A549 (cell line): Measurements from ENCODE around the gene LRP4. TPM values are rescaled to one million over a fixed set of nuclear protein-coding genes. Genes with fewer than 3 reads are reported as not detected.

Experiments used
- ATAC-seq, 2 experiments: fragments of 200-7000 bp in 1 of 2; fragments of >200 bp in 1 of 2; cut with Nextera tagmentation in 1 of 2; cut with Tn5 transposase in 1 of 2; 3 replicates each; pipeline versions ENCODE4 v1.8.0 to v1.9.1; 2018 to 2020; ENCODE audit warnings: mild to moderate bottlenecking in 1 of 2, moderate library complexity in 1 of 2
- CTCF ChIA-PET: fragments of 300-600 bp; sonication (Branson Sonifier 250); formaldehyde crosslinking; extraction: SDS; loops from one replicate; lab custom pipeline; 2021; ENCODE audit warnings: antibody characterized with exemption, inconsistent platforms; lab: Yijun Ruan, JAX
- POLR2A ChIA-PET: fragments of 350-600 bp; formaldehyde crosslinking; extraction: SDS; loops from one replicate; lab custom pipeline; 2021; ENCODE audit warnings: antibody characterized with exemption, inconsistent platforms; lab: Yijun Ruan, JAX
- DNase-seq, 2 experiments: peaks; one replicate each; pipeline versions ENCODE4 v3.0.0 to v3.0.0-alpha.2; 2011 to 2016; ENCODE audit warnings: low read depth in 1 of 2, low spot score in 1 of 2
- FAIRE-seq: peaks from 2 replicates; lab custom pipeline; 2011; peaks lifted over from hg19 to GRCh38; lab: Jason Lieb, UNC
- H3K27ac ChIP-seq, 2 experiments: fragments of >200 bp; sonication (Bioruptor Twin); formaldehyde crosslinking; 3 replicates each; pipeline ENCODE4 v1.5.1; 2016 to 2017
- H3K4me1 ChIP-seq: fragments of >200 bp; sonication (Bioruptor Twin); formaldehyde crosslinking; 3 replicates; pipeline ENCODE4 v1.6.1; 2016
- H3K4me2 ChIP-seq: fragments of >200 bp; sonication (Bioruptor Twin); formaldehyde crosslinking; 3 replicates; pipeline ENCODE4 v1.6.1; 2016
- H3K4me3 ChIP-seq: fragments of >200 bp; sonication (Bioruptor Twin); formaldehyde crosslinking; 3 replicates; pipeline ENCODE4 v1.5.1; 2016
- H3K9me3 ChIP-seq: fragments of >200 bp; sonication (Bioruptor Twin); formaldehyde crosslinking; 3 replicates; pipeline ENCODE4 v1.6.1; 2016
- ATOH8 ChIP-seq: fragments of 250-450 bp; sonication (Bioruptor Pico); IDR thresholded peaks from 2 replicates; pipeline ENCODE4 v1.5.0; 2020; ENCODE audit warnings: low read depth, mild to moderate bottlenecking, moderate library complexity
- BHLHE40 ChIP-seq: IDR thresholded peaks from 2 replicates; pipeline ENCODE4 v1.6.1; 2012; ENCODE audit warnings: low read depth, low read length, inconsistent platforms
- CBX8 ChIP-seq: fragments of 200-600 bp; sonication (generic); IDR thresholded peaks from 2 replicates; pipeline ENCODE4 v1.6.1; 2016
- CHD4 ChIP-seq: fragments of 200-600 bp; sonication (generic); IDR thresholded peaks from 2 replicates; pipeline ENCODE4 v1.6.1; 2016; ENCODE audit warnings: antibody characterized with exemption, mild to moderate bottlenecking, borderline replicate concordance
- EP300 ChIP-seq, 2 experiments: fragments of >200 bp; sonication (Bioruptor Twin); formaldehyde crosslinking; IDR thresholded peaks; 2 replicates in 1 of 2; 3 replicates in 1 of 2; pipeline ENCODE4 v1.6.1; 2016 to 2017
- FOSB ChIP-seq: fragments of 250-450 bp; sonication (Bioruptor Pico); IDR thresholded peaks from 2 replicates; pipeline ENCODE4 v1.5.0; 2020; ENCODE audit warnings: mild to moderate bottlenecking, moderate library complexity
- FOXS1 ChIP-seq: fragments of 250-450 bp; sonication (Bioruptor Pico); IDR thresholded peaks from 2 replicates; pipeline ENCODE4 v1.5.0; 2020; ENCODE audit warnings: mild to moderate bottlenecking, moderate library complexity
- GATA3 ChIP-seq: IDR thresholded peaks from 2 replicates; pipeline ENCODE4 v1.6.1; 2012; ENCODE audit warnings: borderline replicate concordance
- HDAC2 ChIP-seq: fragments of 200-600 bp; sonication (generic); IDR thresholded peaks from 2 replicates; pipeline ENCODE4 v1.6.1; 2016
- HES2 ChIP-seq: fragments of >200 bp; sonication (Bioruptor Twin); formaldehyde crosslinking; IDR thresholded peaks from 2 replicates; pipeline ENCODE4 v1.6.1; 2016
- HMGXB4 ChIP-seq: fragments of 250-450 bp; sonication (Bioruptor Pico); IDR thresholded peaks from 2 replicates; pipeline ENCODE4 v1.5.0; 2021; ENCODE audit warnings: mild to moderate bottlenecking, moderate library complexity, borderline replicate concordance
- HOXA7 ChIP-seq: fragments of 250-450 bp; sonication (Bioruptor Pico); IDR thresholded peaks from 2 replicates; pipeline ENCODE4 v1.5.0; 2020; ENCODE audit warnings: mild to moderate bottlenecking, moderate library complexity
- JUN ChIP-seq, 2 experiments: fragments of >200 bp; sonication (Bioruptor Twin); formaldehyde crosslinking; IDR thresholded peaks; 2 replicates in 1 of 2; 3 replicates in 1 of 2; pipeline ENCODE4 v1.6.1; 2016 to 2017
- KDM1A ChIP-seq: fragments of 200-600 bp; sonication (generic); IDR thresholded peaks from 2 replicates; pipeline ENCODE4 v1.6.1; 2016; ENCODE audit warnings: low read depth, mild to moderate bottlenecking
- KDM5A ChIP-seq: fragments of 200-600 bp; sonication (generic); IDR thresholded peaks from 2 replicates; pipeline ENCODE4 v1.6.1; 2016; ENCODE audit warnings: antibody characterized with exemption, mild to moderate bottlenecking
- MAFK ChIP-seq: fragments of 450-650 bp; IDR thresholded peaks from 2 replicates; pipeline ENCODE4 v1.6.1; 2014; ENCODE audit not compliant: partially characterized antibody
- MAZ ChIP-seq: fragments of 150-350 bp; IDR thresholded peaks from 2 replicates; pipeline ENCODE4 v1.6.1; 2014; ENCODE audit warnings: antibody characterized with exemption, low read depth, low read length, borderline replicate concordance
- MYC ChIP-seq: IDR thresholded peaks from 2 replicates; pipeline ENCODE4 v1.6.1; 2012; ENCODE audit warnings: mild to moderate bottlenecking, inconsistent platforms, low read length, improper control_type of control experiment, borderline replicate concordance
- POLR2A ChIP-seq: IDR thresholded peaks from 2 replicates; pipeline ENCODE4 v1.6.1; 2012; ENCODE audit warnings: mild to moderate bottlenecking, low read length
- RARB ChIP-seq: fragments of 250-450 bp; sonication (Bioruptor Pico); IDR thresholded peaks from 2 replicates; pipeline ENCODE4 v1.8.0; 2021; ENCODE audit warnings: mild to moderate bottlenecking, moderate library complexity
- RCOR1 ChIP-seq: fragments of 150-350 bp; IDR thresholded peaks from 2 replicates; pipeline ENCODE4 v1.6.1; 2014; ENCODE audit warnings: antibody characterized with exemption, low read length, low read depth
- REST ChIP-seq: fragments of 200-600 bp; sonication (generic); IDR thresholded peaks from 2 replicates; pipeline ENCODE4 v1.6.1; 2016; ENCODE audit warnings: antibody characterized with exemption, mild to moderate bottlenecking, moderate library complexity
- RNF2 ChIP-seq: fragments of 200-600 bp; sonication (generic); IDR thresholded peaks from 2 replicates; pipeline ENCODE4 v1.6.1; 2016; ENCODE audit warnings: low read depth, mild to moderate bottlenecking, antibody characterized with exemption, moderate library complexity, borderline replicate concordance
- TFCP2L1 ChIP-seq: fragments of 250-450 bp; sonication (Bioruptor Pico); IDR thresholded peaks from 2 replicates; pipeline ENCODE4 v1.5.0; 2021; ENCODE audit warnings: mild to moderate bottlenecking
- ZFP36 ChIP-seq: fragments of 450-650 bp; IDR thresholded peaks from 2 replicates; pipeline ENCODE4 v1.6.1; 2014; ENCODE audit warnings: borderline replicate concordance; ENCODE audit not compliant: partially characterized antibody
- ZSCAN20 ChIP-seq: fragments of 250-450 bp; sonication (Bioruptor Pico); IDR thresholded peaks from 2 replicates; pipeline ENCODE4 v1.8.0; 2022; ENCODE audit warnings: mild to moderate bottlenecking, moderate library complexity
- WGBS: methylation state at CpG from one replicate; pipeline ENCODE4 v1.1.6; 2017; ENCODE audit errors: missing lambda C conversion rate; 5-methylcytosine and 5-hydroxymethylcytosine counted together
- polyA plus RNA-seq, 4 experiments: library from polyadenylated mRNA; depleted of rRNA in 3 of 4; stranded (reverse); fragments of >200 nt; fragmentation: RNase III in 1 of 4; extraction: RNeasy Plus Mini Kit Qiagen cat#74134 plus additional on column Dnase treatment in 1 of 4; gene quantifications; 2 replicates in 3 of 4; 3 replicates in 1 of 4; pipeline ENCODE4 v1.2.3, GENCODE V29; 2011 to 2017
- TF ChIP-seq, protein P1 (sequence below): IDR thresholded peaks from 2 replicates; pipeline ENCODE4 v1.6.1; 2012

Gene LRP4
- polyA plus RNA-seq, 2 of the 4 experiments (the other 2 are of a cell fraction): 4.0 to 6.4 TPM

DNA sequence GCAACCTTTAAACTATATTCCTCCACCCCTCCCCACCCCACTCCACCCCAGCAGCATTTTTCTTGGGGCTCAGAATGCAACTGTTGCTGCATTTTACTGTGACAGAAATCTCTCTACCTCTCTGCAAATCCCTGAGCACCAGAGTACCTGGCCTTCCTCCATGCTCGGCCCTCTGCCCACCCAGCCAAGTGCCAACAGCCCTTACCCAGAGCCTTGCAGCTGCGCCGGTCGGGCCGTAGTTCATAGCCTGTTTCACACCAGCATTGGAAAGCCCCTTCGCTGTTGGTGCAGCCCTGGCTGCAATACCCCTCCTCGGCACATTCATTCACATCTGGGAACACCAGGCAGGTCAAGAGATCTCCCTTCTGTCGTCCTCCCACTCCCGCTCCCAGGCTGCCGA lies 23.4 kb downstream of the LRP4 start:
- no peak for ATAC-seq
- TF ChIP-seq MYC: no peak
- no peak for TF ChIP-seq HES2
- TF ChIP-seq FOXS1 (CRISPR knock-in tag): no peak
- TF ChIP-seq KDM1A: no peak
- no peak for TF ChIP-seq RCOR1
- TF ChIP-seq HDAC2: no peak
- no peak for TF ChIP-seq CBX8
- no peak for TF ChIP-seq FOSB
- no peak for TF ChIP-seq KDM5A
- no peak for DNase-seq
- CTCF ChIA-PET: interaction anchor here (0.6 to 7.3 kb wide), 8 partner anchors 9 to 265 kb away, joined by 3 to 120 read pairs (median 7); no protein-coding TSS in a partner anchor
- Histone ChIP-seq H3K4me3 (no peak overlapping the region), H3K27ac (no peak overlapping the region), H3K4me1 (no peaks in the 10 kb centered on the region), H3K9me3 (no peaks in the 10 kb centered on the region), H3K4me2 (no peak overlapping the region)
- FAIRE-seq: no peak
- POLR2A ChIA-PET: no interaction called here
- WGBS: 92% methylated on average over 10 of the region's 10 CpGs

DNA sequence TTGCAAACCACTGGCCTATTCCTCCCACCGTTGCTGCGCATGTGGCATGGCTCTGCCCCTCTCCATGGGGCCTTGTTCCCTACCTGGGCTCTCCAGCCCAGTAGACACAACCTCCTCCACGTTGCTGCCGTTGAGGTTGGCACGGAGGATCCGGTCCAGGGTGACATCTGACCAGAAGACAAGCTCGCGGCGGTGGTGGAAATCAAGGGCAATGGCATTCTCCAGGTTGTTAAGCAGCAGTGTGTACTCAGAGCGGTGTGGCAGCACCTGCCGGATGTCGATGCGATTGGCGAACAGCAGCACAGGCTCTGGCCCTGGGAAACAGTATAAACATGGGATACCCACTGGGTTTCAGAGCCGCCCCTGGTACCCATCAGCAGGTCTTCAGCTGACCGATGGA lies 23.8 kb downstream of the LRP4 start:
- Histone ChIP-seq H3K9me3 (no peaks in the 10 kb centered on the region), H3K27ac (no peak overlapping the region), H3K4me1 (no peaks in the 10 kb centered on the region), H3K4me3 (no peak overlapping the region), H3K4me2 (no peak overlapping the region)
- FAIRE-seq (no peak), ATAC-seq (no peak), DNase-seq (no peak)
- no peak for TF ChIP-seq GATA3
- TF ChIP-seq ATOH8: no peak
- no peak for TF ChIP-seq TFCP2L1 (CRISPR knock-in tag)
- no peak for TF ChIP-seq HDAC2
- TF ChIP-seq HMGXB4 (CRISPR knock-in tag): no peak
- no peak for TF ChIP-seq ZSCAN20 (CRISPR knock-in tag)
- TF ChIP-seq RNF2: no peak
- TF ChIP-seq ZFP36: no peak
- TF ChIP-seq, protein P1, sequence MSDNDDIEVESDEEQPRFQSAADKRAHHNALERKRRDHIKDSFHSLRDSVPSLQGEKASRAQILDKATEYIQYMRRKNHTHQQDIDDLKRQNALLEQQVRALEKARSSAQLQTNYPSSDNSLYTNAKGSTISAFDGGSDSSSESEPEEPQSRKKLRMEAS: no peak
- no peak for TF ChIP-seq HOXA7 (CRISPR knock-in tag)
- 91% methylated on average over 16 of the region's 16 CpGs for WGBS
- CTCF ChIA-PET: interaction anchor here (0.6 to 7.3 kb wide), 9 partner anchors 14 to 410 kb away, joined by 3 to 120 read pairs (median 3); no protein-coding TSS in a partner anchor
- POLR2A ChIA-PET: interaction anchor here (0.7 kb wide), 1 partner anchor 36 kb away, joined by 4 read pairs; no protein-coding TSS in a partner anchor

DNA sequence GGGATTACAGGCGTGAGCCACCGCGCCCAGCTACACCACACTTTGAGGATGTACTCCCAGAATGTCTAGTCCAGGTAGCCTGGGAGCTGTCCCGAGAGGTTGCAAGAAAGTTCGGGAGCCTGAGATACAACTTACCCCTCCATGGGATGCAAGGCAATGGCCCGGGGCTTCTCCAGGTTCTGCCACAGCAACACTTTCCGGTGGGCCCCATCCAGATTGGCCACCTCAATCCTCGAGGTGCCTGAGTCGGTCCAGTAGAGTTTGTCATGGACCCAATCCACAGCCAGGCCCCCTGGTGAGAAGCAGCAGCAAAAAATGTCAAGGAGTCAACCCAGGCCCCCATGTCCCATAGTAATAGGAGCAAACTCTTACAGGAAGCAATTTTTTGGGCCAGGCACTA lies 25.5 kb downstream of the LRP4 start:
- TF ChIP-seq HES2 (no peak), JUN (IDR thresholded peaks at IDR 0.05) (no peak), CHD4 (no peak), MAFK (no peak), REST (no peak), POLR2A (no peak), BHLHE40 (no peak), HDAC2 (no peak), FOXS1 (CRISPR knock-in tag) (no peak), EP300 (IDR thresholded peaks at IDR 0.05) (no peak), TFCP2L1 (CRISPR knock-in tag) (no peak), MAZ (no peak), ZFP36 (no peak), RARB (CRISPR knock-in tag) (no peak)
- ChIA-PET CTCF (interaction anchor here (1.3 to 7.3 kb wide), 4 partner anchors 23 to 268 kb away, joined by 4 to 120 read pairs (median 14); no protein-coding TSS in a partner anchor), POLR2A (no interaction called here)
- no peaks in the 10 kb centered on the region for H3K4me1 ChIP-seq
- H3K4me3 ChIP-seq: no peak overlapping the region
- FAIRE-seq (no peak), DNase-seq (no peak), ATAC-seq (no peak)
- no peak overlapping the region for H3K27ac ChIP-seq
- 84% methylated on average over 9 of the region's 9 CpGs for whole genome bisulfite sequencing
- no peaks in the 10 kb centered on the region for H3K9me3 ChIP-seq
- no peak overlapping the region for H3K4me2 ChIP-seq
